Stimulated activated CD8-positive, alpha-beta memory T cell treated with anti-CD3 and anti-CD28 coated beads, Interleukin-15, amount 100 ng/mL, for 4 hours (primary cell): ENCODE measurements around the gene RASAL2.
"Not testable (repeated sequence)": the region's sequence is repeated elsewhere in the genome, so short reads cannot be mapped to it uniquely, and the experiment has no call there.

Experiments used
- DNase-seq, 2 donors: peaks; one replicate each; pipeline ENCODE4 v3.0.0-alpha.2; 2020; ENCODE audit warnings: low read depth in 2 of 2

RASAL2 gene

GRCh38 chr1:178283409-178283808 lies 189.5 kb downstream of the RASAL2 start:
- DNase-seq, result no peak

- DNase-seq, result no peak
These were observed 190.2 kb downstream of the RASAL2 start for GRCh38 chr1:178284058-178284457.

GRCh38 chr1:178291166-178291565 lies 197.3 kb downstream of the RASAL2 start:
- no peak for DNase-seq

GRCh38 chr1:178294654-178295053 lies 200.8 kb downstream of the RASAL2 start:
- no peak for DNase-seq

GRCh38 chr1:178300352-178300699 lies 206.4 kb downstream of the RASAL2 start:
- no peak for DNase-seq

GRCh38 chr1:178301141-178301540 lies 207.2 kb downstream of the RASAL2 start:
- no peak for DNase-seq

- DNase-seq, result no peak
These were observed 213.4 kb downstream of the RASAL2 start for GRCh38 chr1:178307264-178307663.

- no peak for DNase-seq
These were observed 214.5 kb downstream of the RASAL2 start for GRCh38 chr1:178308438-178308837.

GRCh38 chr1:178310685-178311105 lies 216.8 kb downstream of the RASAL2 start:
- no peak for DNase-seq

GRCh38 chr1:178311164-178311563 lies 217.3 kb downstream of the RASAL2 start:
- DNase-seq, result no peak

GRCh38 chr1:178320280-178320982 lies 226.5 kb downstream of the RASAL2 start:
- not testable (repeated sequence) for DNase-seq

- DNase-seq, result no peak
These were observed 229.2 kb downstream of the RASAL2 start for GRCh38 chr1:178323067-178323466.

- no peak for DNase-seq
These were observed 230.1 kb downstream of the RASAL2 start for GRCh38 chr1:178324003-178324402.

- no peak for DNase-seq
These were observed 234.8 kb downstream of the RASAL2 start for GRCh38 chr1:178328728-178329127.

- DNase-seq, result no peak
These were observed 236.2 kb downstream of the RASAL2 start for GRCh38 chr1:178330153-178330552.

- DNase-seq, result no peak
These were observed 237.1 kb downstream of the RASAL2 start for GRCh38 chr1:178330848-178331497.

GRCh38 chr1:178335426-178335825 lies 241.5 kb downstream of the RASAL2 start:
- no peak for DNase-seq

- DNase-seq, result no peak
These were observed 243.3 kb downstream of the RASAL2 start for GRCh38 chr1:178337091-178337706.

GRCh38 chr1:178339834-178340233 lies 245.9 kb downstream of the RASAL2 start:
- no peak for DNase-seq

GRCh38 chr1:178341261-178341956 lies 247.5 kb downstream of the RASAL2 start:
- no peak for DNase-seq

GRCh38 chr1:178342745-178343144 lies 248.8 kb downstream of the RASAL2 start:
- no peak for DNase-seq

- no peak for DNase-seq
These were observed 250.7 kb downstream of the RASAL2 start for GRCh38 chr1:178344513-178345091.
